ENCODE results near the gene CTRB1. TPM values are rescaled to one million over a fixed set of nuclear protein-coding genes. Genes with fewer than 3 reads are reported as not detected.
"Not testable (repeated sequence)": the region's sequence is repeated elsewhere in the genome, so short reads cannot be mapped to it uniquely, and the experiment has no call there.

Gene CTRB1
- total RNA-seq, 1 experiment from 2014 or later = not detected

DNA sequence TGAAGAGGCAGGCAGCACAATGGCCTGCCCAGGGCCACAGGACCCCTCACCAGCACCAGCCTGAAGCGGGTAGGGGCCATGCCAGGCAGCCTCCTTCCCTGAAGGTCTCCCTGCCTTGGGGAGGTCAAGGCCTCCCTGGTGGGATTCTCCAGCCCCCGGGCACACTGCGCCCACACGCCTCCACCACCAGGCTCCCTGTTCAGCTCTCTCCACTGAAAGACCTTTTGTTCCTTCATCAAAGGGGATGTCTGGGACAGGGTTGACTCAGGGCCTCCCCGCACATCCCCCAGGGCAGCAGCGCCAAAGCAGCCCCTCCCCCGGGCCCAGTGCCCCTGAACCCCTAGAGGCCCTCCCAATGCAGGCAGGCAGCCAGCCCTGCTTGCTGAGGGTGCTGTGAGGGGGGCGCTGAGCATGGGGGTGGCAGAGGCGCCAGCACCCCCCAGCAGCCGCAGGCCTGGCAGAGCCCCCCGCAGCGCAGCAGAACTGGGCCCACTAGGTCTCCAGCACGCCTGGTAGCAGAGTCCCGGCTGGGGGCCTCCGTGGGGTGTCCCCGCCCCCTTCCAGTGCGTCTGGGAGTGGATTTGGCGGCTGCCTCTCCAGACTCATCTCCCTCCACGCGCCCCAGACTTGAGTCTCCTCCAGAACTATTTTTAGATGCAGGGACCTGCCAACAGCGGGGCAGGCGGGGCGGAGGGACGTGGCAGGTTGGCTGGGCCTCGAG lies 19.5 kb downstream of the CTRB1 start:
- peaks cover 37% of the 10 kb centered on the region for H3K79me2 ChIP-seq (ENCODE audit: low read depth)
- peaks cover 8% of the 10 kb centered on the region for H4K20me1 ChIP-seq (ENCODE audit: insufficient read depth)
- H3K27ac ChIP-seq = no peak overlapping the region
- no peak overlapping the region for H2AFZ ChIP-seq
- peaks cover 10% of the 10 kb centered on the region; the same call in 1 of the 2 replicates for H3K36me3 ChIP-seq (ENCODE audit: low read depth)
- ChIA-PET CTCF (no interaction called here), POLR2A (ENCODE audit: unreplicated experiment) (no interaction called here)
- no TSS peak for BruUV-seq (replicated peaks)
- TF ChIP-seq, protein P1, sequence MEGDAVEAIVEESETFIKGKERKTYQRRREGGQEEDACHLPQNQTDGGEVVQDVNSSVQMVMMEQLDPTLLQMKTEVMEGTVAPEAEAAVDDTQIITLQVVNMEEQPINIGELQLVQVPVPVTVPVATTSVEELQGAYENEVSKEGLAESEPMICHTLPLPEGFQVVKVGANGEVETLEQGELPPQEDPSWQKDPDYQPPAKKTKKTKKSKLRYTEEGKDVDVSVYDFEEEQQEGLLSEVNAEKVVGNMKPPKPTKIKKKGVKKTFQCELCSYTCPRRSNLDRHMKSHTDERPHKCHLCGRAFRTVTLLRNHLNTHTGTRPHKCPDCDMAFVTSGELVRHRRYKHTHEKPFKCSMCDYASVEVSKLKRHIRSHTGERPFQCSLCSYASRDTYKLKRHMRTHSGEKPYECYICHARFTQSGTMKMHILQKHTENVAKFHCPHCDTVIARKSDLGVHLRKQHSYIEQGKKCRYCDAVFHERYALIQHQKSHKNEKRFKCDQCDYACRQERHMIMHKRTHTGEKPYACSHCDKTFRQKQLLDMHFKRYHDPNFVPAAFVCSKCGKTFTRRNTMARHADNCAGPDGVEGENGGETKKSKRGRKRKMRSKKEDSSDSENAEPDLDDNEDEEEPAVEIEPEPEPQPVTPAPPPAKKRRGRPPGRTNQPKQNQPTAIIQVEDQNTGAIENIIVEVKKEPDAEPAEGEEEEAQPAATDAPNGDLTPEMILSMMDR (conservative IDR thresholded peaks at IDR 0.05) = no peak
- no peak for TF ChIP-seq EZH2 (IDR thresholded peaks at IDR 0.05; ENCODE audit: low read depth)
- peaks cover 7% of the 10 kb centered on the region; the same call in 1 of the 2 replicates for H3F3A ChIP-seq (ENCODE audit: insufficient read depth, low read depth)
- no peak overlapping the region for H3K4me2 ChIP-seq
- H3K9me3 ChIP-seq (ENCODE audit: insufficient read depth, low read depth) = no peaks in the 10 kb centered on the region
- no peaks in the 10 kb centered on the region for H3K27me3 ChIP-seq (ENCODE audit: insufficient read depth, low read depth)
- H3K4me3 ChIP-seq = no peak overlapping the region
- H3K4me1 ChIP-seq (replicated peaks; ENCODE audit: insufficient read depth) = peaks cover 12% of the 10 kb centered on the region
- no peaks in the 10 kb centered on the region for H3K9me2 ChIP-seq (ENCODE audit: insufficient read depth)
- peak in 1 of 2 experiments; percentile 36 for DNase-seq
- intact Hi-C loops (cut with micrococcal nuclease; ENCODE audit: unreplicated experiment) = no loop called here

DNA sequence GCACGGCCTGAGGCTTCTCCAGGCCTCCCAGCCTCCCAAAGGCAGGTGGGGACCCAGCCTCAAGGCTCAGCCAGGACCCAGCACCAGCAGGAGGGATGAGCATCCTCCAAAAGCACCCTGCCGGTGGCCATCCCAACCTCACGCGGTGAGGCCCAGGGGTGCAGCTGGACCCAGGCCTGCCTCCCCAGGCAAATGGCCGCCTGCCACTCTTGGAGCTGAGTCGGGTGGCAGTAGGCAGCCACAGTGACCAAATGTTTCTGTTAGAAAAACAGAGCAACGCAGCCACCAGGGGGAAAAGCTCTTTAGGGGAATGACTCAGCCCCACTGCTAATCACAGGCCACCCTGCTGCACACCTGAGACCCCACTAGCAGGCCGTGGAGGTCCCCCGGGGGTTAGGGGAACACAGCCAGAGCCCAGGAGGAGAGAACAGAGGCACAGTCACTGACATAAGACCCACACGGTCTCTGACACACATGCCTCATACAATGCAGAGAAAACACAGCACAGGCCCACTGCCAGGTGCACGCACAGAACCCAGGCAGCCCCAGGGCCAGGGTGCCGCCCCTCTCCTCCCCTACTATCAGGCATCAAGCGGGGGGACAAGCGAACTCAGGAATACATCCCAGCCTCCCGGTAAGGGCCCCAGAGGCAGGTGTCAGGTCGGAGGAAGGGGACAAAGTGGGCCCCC lies 20.2 kb downstream of the CTRB1 start:
- no peak overlapping the region for H3K4me2 ChIP-seq
- no peaks in the 10 kb centered on the region for H3K9me3 ChIP-seq (ENCODE audit: insufficient read depth, low read depth)
- peaks cover 7% of the 10 kb centered on the region; the same call in 1 of the 2 replicates for H3F3A ChIP-seq (ENCODE audit: insufficient read depth, low read depth)
- peaks cover 16% of the 10 kb centered on the region for H3K4me1 ChIP-seq (replicated peaks; ENCODE audit: insufficient read depth)
- H3K4me3 ChIP-seq = no peak overlapping the region
- H3K9me2 ChIP-seq (ENCODE audit: insufficient read depth) = no peaks in the 10 kb centered on the region
- BruUV-seq (replicated peaks) = no TSS peak
- ChIA-PET POLR2A (ENCODE audit: unreplicated experiment) (no interaction called here), CTCF (no interaction called here)
- H2AFZ ChIP-seq = no peak overlapping the region
- H3K27ac ChIP-seq = no peak overlapping the region
- H3K79me2 ChIP-seq (ENCODE audit: low read depth) = peaks cover 42% of the 10 kb centered on the region
- no peaks in the 10 kb centered on the region for H3K27me3 ChIP-seq (ENCODE audit: insufficient read depth, low read depth)
- peaks cover 8% of the 10 kb centered on the region for H4K20me1 ChIP-seq (ENCODE audit: insufficient read depth)
- intact Hi-C loops (cut with micrococcal nuclease; ENCODE audit: unreplicated experiment) = no loop called here
- TF ChIP-seq, protein P1 (conservative IDR thresholded peaks at IDR 0.05) = no peak
- no peak for TF ChIP-seq EZH2 (IDR thresholded peaks at IDR 0.05; ENCODE audit: low read depth)
- H3K36me3 ChIP-seq (ENCODE audit: low read depth) = peaks cover 10% of the 10 kb centered on the region; the same call in 1 of the 2 replicates
- no peak for DNase-seq

DNA sequence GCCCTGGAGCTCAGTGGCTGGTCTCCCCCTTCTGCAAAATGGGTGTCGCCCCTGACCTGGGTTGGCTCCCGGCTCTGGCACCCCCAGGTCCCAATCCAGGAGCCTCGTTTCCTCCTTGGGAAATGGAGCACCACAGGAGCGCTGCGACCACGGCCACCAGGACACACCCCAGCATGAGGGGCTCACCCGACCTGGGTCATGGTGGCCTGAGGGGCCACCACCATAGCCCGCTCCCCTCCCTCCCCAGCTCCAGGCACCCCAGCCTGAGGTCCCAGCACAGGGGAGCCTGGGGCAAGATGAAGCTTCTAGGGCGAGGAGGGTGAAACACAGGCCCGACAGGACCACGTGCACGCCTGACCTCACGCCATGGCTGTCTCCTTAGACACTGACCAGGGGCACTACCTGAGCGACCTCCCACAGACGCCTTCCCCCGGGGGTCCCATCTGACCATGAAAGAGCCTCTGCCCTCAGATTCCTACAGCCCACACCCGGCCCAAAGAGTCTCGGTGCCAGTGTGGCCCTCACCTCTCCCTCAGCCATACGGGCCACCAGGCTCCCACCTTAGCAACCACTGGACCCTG lies 20.8 kb downstream of the CTRB1 start:
- BruUV-seq (replicated peaks) = no TSS peak
- ChIA-PET CTCF (no interaction called here), POLR2A (ENCODE audit: unreplicated experiment) (no interaction called here)
- no peaks in the 10 kb centered on the region for H3K9me2 ChIP-seq (ENCODE audit: insufficient read depth)
- H3K27ac ChIP-seq = no peak overlapping the region
- no peak for TF ChIP-seq EZH2 (IDR thresholded peaks at IDR 0.05; ENCODE audit: low read depth)
- TF ChIP-seq, protein P1 (conservative IDR thresholded peaks at IDR 0.05) = no peak
- H3F3A ChIP-seq (ENCODE audit: insufficient read depth, low read depth) = peaks cover 11% of the 10 kb centered on the region
- H3K9me3 ChIP-seq (ENCODE audit: insufficient read depth, low read depth) = no peaks in the 10 kb centered on the region
- peaks cover 5% of the 10 kb centered on the region for H4K20me1 ChIP-seq (ENCODE audit: insufficient read depth)
- H3K27me3 ChIP-seq (ENCODE audit: insufficient read depth, low read depth) = no peaks in the 10 kb centered on the region
- peaks cover 16% of the 10 kb centered on the region for H3K4me1 ChIP-seq (replicated peaks; ENCODE audit: insufficient read depth)
- H3K36me3 ChIP-seq (ENCODE audit: low read depth) = peaks cover 10% of the 10 kb centered on the region; the same call in 1 of the 2 replicates
- intact Hi-C loops (cut with micrococcal nuclease; ENCODE audit: unreplicated experiment) = no loop called here
- DNase-seq = no peak
- no peak overlapping the region for H2AFZ ChIP-seq
- H3K4me2 ChIP-seq = no peak overlapping the region
- H3K4me3 ChIP-seq = no peak overlapping the region
- peaks cover 48% of the 10 kb centered on the region for H3K79me2 ChIP-seq (ENCODE audit: low read depth)

DNA sequence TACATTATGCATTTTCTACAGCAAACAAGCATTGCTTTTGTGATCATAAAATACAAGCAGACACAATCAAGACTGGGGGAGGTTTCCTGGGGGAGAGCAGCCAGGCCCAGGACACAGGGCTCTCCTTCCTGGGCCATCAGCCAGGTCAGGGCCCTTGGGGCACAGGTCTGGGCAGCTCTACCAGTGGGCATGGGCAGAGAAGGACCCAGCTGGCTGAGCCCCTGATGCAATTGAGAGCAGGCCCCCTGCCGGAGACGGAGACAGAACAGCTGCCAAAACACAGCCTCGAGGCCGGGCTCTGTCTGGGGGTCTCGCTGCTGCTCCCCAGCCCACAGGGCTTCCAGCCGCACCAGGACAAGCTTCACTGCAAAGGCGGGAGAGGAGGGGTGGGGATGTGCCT lies 21.8 kb downstream of the CTRB1 start:
- H3K27me3 ChIP-seq (ENCODE audit: insufficient read depth, low read depth); DNase-seq; BruUV-seq (replicated peaks); CTCF ChIA-PET; intact Hi-C loops (cut with micrococcal nuclease; ENCODE audit: unreplicated experiment); H3K9me2 ChIP-seq (ENCODE audit: insufficient read depth); H3K4me3 ChIP-seq; H3K9me3 ChIP-seq (ENCODE audit: insufficient read depth, low read depth); POLR2A ChIA-PET (ENCODE audit: unreplicated experiment); H3K27ac ChIP-seq; H3K4me2 ChIP-seq; H2AFZ ChIP-seq; H4K20me1 ChIP-seq (ENCODE audit: insufficient read depth): not testable (repeated sequence)
- Histone ChIP-seq H3K36me3 (ENCODE audit: low read depth) (peaks cover 10% of the 10 kb centered on the region; the same call in 1 of the 2 replicates), H3F3A (ENCODE audit: insufficient read depth, low read depth) (peaks cover 20% of the 10 kb centered on the region), H3K4me1 (replicated peaks; ENCODE audit: insufficient read depth) (peaks cover 22% of the 10 kb centered on the region), H3K79me2 (ENCODE audit: low read depth) (peaks cover 52% of the 10 kb centered on the region)
